ENCODE results near the gene SPTLC1.
A peak's percentile ranks its signal among the peaks of the same experiment; 100 is the strongest.
"Not testable (repeated sequence)": the region's sequence is repeated elsewhere in the genome, so short reads cannot be mapped to it uniquely, and the experiment has no call there.

The SPTLC1 gene

GRCh38 chr9:92115071-92115858, at the start of gene SPTLC1:
Gene SPTLC1, minus strand, starts transcription at chr9:92115413. Its CDS starts 43 bp downstream, at chr9:92115370.
- peak; percentile 92 for DNase-seq

GRCh38 chr9:92164975-92165374, 49.8 kb upstream of the SPTLC1 start:
- no peak for DNase-seq

- no peak for DNase-seq
These were observed 49.3 kb upstream of the SPTLC1 start for GRCh38 chr9:92164490-92164889.

GRCh38 chr9:92163276-92163675, 48.1 kb upstream of the SPTLC1 start:
- no peak for DNase-seq

- no peak for DNase-seq
These were observed 45.6 kb upstream of the SPTLC1 start for GRCh38 chr9:92160786-92161185.

GRCh38 chr9:92159058-92159457, 43.8 kb upstream of the SPTLC1 start:
- DNase-seq, result no peak

GRCh38 chr9:92158097-92158601, 42.9 kb upstream of the SPTLC1 start:
- no peak for DNase-seq

- not testable (repeated sequence) for DNase-seq
These were observed 40.5 kb upstream of the SPTLC1 start for GRCh38 chr9:92155736-92156135.

GRCh38 chr9:92155221-92155620, 40.0 kb upstream of the SPTLC1 start:
- DNase-seq, result no peak

GRCh38 chr9:92153466-92154415, 38.5 kb upstream of the SPTLC1 start:
- not testable (repeated sequence) for DNase-seq

- DNase-seq, result no peak
These were observed 36.6 kb upstream of the SPTLC1 start for GRCh38 chr9:92151691-92152393.

GRCh38 chr9:92150501-92151470, 35.6 kb upstream of the SPTLC1 start:
- DNase-seq, result not testable (repeated sequence)

- no peak for DNase-seq
These were observed 32.6 kb upstream of the SPTLC1 start for GRCh38 chr9:92147852-92148180.

GRCh38 chr9:92147030-92147851, 32.0 kb upstream of the SPTLC1 start:
- DNase-seq, result no peak

- DNase-seq, result no peak
These were observed 31.4 kb upstream of the SPTLC1 start for GRCh38 chr9:92146610-92147009.

GRCh38 chr9:92145784-92146183, 30.6 kb upstream of the SPTLC1 start:
- DNase-seq, result not testable (repeated sequence)

- DNase-seq, result no peak
These were observed 27.1 kb upstream of the SPTLC1 start for GRCh38 chr9:92142329-92142728.

GRCh38 chr9:92141144-92142129, 26.2 kb upstream of the SPTLC1 start:
- no peak for DNase-seq

- DNase-seq, result no peak
These were observed 25.5 kb upstream of the SPTLC1 start for GRCh38 chr9:92140754-92141143.
